Endothelial cell of umbilical vein (primary cell): Measurements from ENCODE around the gene HOXD4. TPM values are rescaled to one million over a fixed set of nuclear protein-coding genes. Genes with fewer than 3 reads are reported as not detected.

ENCODE experiments used
- BruUV-seq: library from RNA; stranded (reverse); fragments of 400-500 nt; replicated peaks from 2 replicates; lab custom pipeline; 2021; lab: Mats Ljungman, UMichigan
- CTCF ChIA-PET: fragments of 300-600, 350-600 bp; sonication (Branson Sonifier 250); formaldehyde crosslinking; loops from one replicate; lab custom pipeline; 2021; ENCODE audit warnings: antibody characterized with exemption, inconsistent platforms; lab: Charles Lee
- POLR2A ChIA-PET: fragments of 300-600, 350-600 bp; sonication (Branson Sonifier 250); formaldehyde crosslinking; loops from one replicate; lab custom pipeline; 2021; ENCODE audit warnings: antibody characterized with exemption, inconsistent platforms; lab: Charles Lee
- DNase-seq: peaks from one replicate; pipeline ENCODE4 v3.0.0-alpha.2; 2011; ENCODE audit warnings: low read depth, low spot score
- FAIRE-seq: peaks from 2 replicates; lab custom pipeline; 2011; peaks lifted over from hg19 to GRCh38; lab: Jason Lieb, UNC
- H2AFZ ChIP-seq: 2 replicates; pipeline ENCODE4 v1.6.0; 2012; ENCODE audit warnings: low read depth, low read length, control low read depth, inconsistent platforms
- H3K27ac ChIP-seq: 2 replicates; pipeline ENCODE4 v1.5.1; 2011; ENCODE audit warnings: low read depth, mild to moderate bottlenecking, control low read depth, low read length, moderate library complexity; ENCODE audit not compliant: insufficient read depth
- H3K27me3 ChIP-seq, 2 experiments: 2 replicates each; pipeline versions ENCODE4 v1.6.0 to v1.6.1; 2011; ENCODE audit warnings: low read length in 2 of 2, mixed read lengths in 1 of 2; ENCODE audit not compliant: control insufficient read depth in 2 of 2, insufficient read depth in 2 of 2
- H3K36me3 ChIP-seq, 2 experiments: 2 replicates in 1 of 2; 3 replicates in 1 of 2; pipeline ENCODE4 v1.5.1; 2011; ENCODE audit warnings: low read length in 2 of 2, mild to moderate bottlenecking in 1 of 2, moderate library complexity in 1 of 2; ENCODE audit not compliant: control insufficient read depth in 2 of 2, insufficient read depth in 2 of 2; ENCODE audit errors: extremely low read depth in 1 of 2
- H3K4me1 ChIP-seq: 3 replicates; pipeline ENCODE4 v1.5.1; 2011; ENCODE audit warnings: mild to moderate bottlenecking, low read length; ENCODE audit not compliant: control insufficient read depth, insufficient read depth; ENCODE audit errors: extremely low read depth
- H3K4me2 ChIP-seq: 2 replicates; pipeline ENCODE4 v1.6.1; 2011; ENCODE audit warnings: low read length, control low read depth, mixed read lengths; ENCODE audit not compliant: insufficient read depth
- H3K4me3 ChIP-seq, 3 experiments: fragments of 200-600 bp in 1 of 3; sonication (generic), shearing (Covaris generic) in 1 of 3; replicated peaks in 1 of 3; 2 replicates each; pipeline ENCODE4 v1.5.1; 2011 to 2016; ENCODE audit warnings: control low read depth in 3 of 3, low read length in 3 of 3, mild to moderate bottlenecking in 2 of 3, inconsistent platforms in 1 of 3, low read depth in 1 of 3, moderate library complexity in 1 of 3; ENCODE audit not compliant: insufficient read depth in 1 of 3
- H3K79me2 ChIP-seq: 2 replicates; pipeline ENCODE4 v1.6.0; 2012; ENCODE audit warnings: low read length, inconsistent platforms; ENCODE audit not compliant: control insufficient read depth, insufficient read depth
- H3K9ac ChIP-seq: replicated peaks from 2 replicates; pipeline ENCODE3; 2011; ENCODE audit warnings: low read length, control low read depth; ENCODE audit not compliant: insufficient read depth; ENCODE audit errors: extremely low read depth
- H3K9me1 ChIP-seq: replicated peaks from 3 replicates; pipeline ENCODE4 v1.6.0; 2011; ENCODE audit warnings: mild to moderate bottlenecking, low read length; ENCODE audit not compliant: control insufficient read depth, insufficient read depth; ENCODE audit errors: extremely low read depth
- H3K9me3 ChIP-seq: replicated peaks from 2 replicates; pipeline ENCODE4 v1.5.1; 2012; ENCODE audit warnings: low read length, inconsistent platforms; ENCODE audit not compliant: control insufficient read depth, insufficient read depth
- H4K20me1 ChIP-seq: replicated peaks from 2 replicates; pipeline ENCODE3; 2011; ENCODE audit warnings: mild to moderate bottlenecking, low read length; ENCODE audit not compliant: control insufficient read depth, insufficient read depth; ENCODE audit errors: extremely low read depth
- EZH2 ChIP-seq: IDR thresholded peaks from 2 replicates; pipeline ENCODE4 v1.6.1; 2012; ENCODE audit warnings: borderline replicate concordance, low read depth, mild to moderate bottlenecking, moderate library complexity, low read length, inconsistent platforms; ENCODE audit not compliant: severe bottlenecking
- FOS ChIP-seq: IDR thresholded peaks from 2 replicates; pipeline ENCODE4 v1.6.1; 2011; ENCODE audit warnings: mild to moderate bottlenecking, low read length, moderate library complexity, borderline replicate concordance; ENCODE audit not compliant: insufficient read depth
- GATA2 ChIP-seq: IDR thresholded peaks from 2 replicates; pipeline ENCODE4 v1.7.0; 2011; ENCODE audit warnings: low read depth, mild to moderate bottlenecking, moderate library complexity, mixed read lengths, low read length; ENCODE audit not compliant: insufficient read length, insufficient read depth
- JUN ChIP-seq: IDR thresholded peaks from 2 replicates; pipeline ENCODE4 v1.6.1; 2011; ENCODE audit warnings: borderline replicate concordance, low read depth; ENCODE audit not compliant: insufficient read length, insufficient read depth
- MYC ChIP-seq: IDR thresholded peaks from one replicate; pipeline ENCODE4 v1.6.1; 2011; ENCODE audit warnings: mild to moderate bottlenecking, low read depth, low read length
- POLR2A ChIP-seq: IDR thresholded peaks from 2 replicates; pipeline ENCODE4 v1.6.1; 2012; ENCODE audit warnings: low read depth, mild to moderate bottlenecking, control low read depth, low read length
- POLR2AphosphoS5 ChIP-seq: IDR thresholded peaks from 2 replicates; pipeline ENCODE4 v1.6.1; 2012; ENCODE audit warnings: low read depth, mild to moderate bottlenecking, control low read depth, low read length, moderate library complexity; ENCODE audit not compliant: insufficient read depth
- dilution Hi-C: fragments of 300-500 bp; cut with MboI; formaldehyde crosslinking; loops from one replicate; pipeline ENCODE4 v1.15.0; 2019; ENCODE audit warnings: low sequenced_read_pairs; ENCODE audit not compliant: extremely low pct_ligation_motif_present
- intact Hi-C: fragments of 100-400 bp; cut with micrococcal nuclease; formaldehyde crosslinking; loops from one replicate; pipeline ENCODE4 v1.10.0; 2022
- polyA plus RNA-seq, 4 experiments: library from polyadenylated mRNA; depleted of rRNA in 3 of 4; stranded (reverse) in 3 of 4; unstranded in 1 of 4; fragments of >200 nt; gene quantifications; 2 replicates each; pipeline versions ENCODE4 v1.2.1 to v1.2.3, GENCODE V29; 2011 to 2012; ENCODE audit warnings: missing spikeins in 1 of 4
- total RNA-seq: library from RNA; stranded (reverse); gene quantifications from 2 replicates; pipeline ENCODE4 v1.2.3, GENCODE V29; 2021
- TF ChIP-seq, protein P1 (sequence below), 2 donors: IDR thresholded peaks; 1 replicate in 1 of 2; 2 replicates in 1 of 2; pipeline ENCODE4 v1.5.1; 2011; ENCODE audit warnings: low read length in 2 of 2, mild to moderate bottlenecking in 2 of 2, moderate library complexity in 2 of 2, control low read depth in 1 of 2, inconsistent platforms in 1 of 2, low read depth in 1 of 2; ENCODE audit not compliant: insufficient read depth in 1 of 2; ENCODE audit errors: extremely low read depth in 1 of 2
- TF ChIP-seq, protein P2 (sequence below): IDR thresholded peaks from 2 replicates; pipeline ENCODE4 v1.6.1; 2011; ENCODE audit not compliant: insufficient read depth, insufficient read length

HOXD4 gene
- total and polyA plus RNA-seq, 2 donors (not counting 3 experiments of a cell fraction or from before 2014, with no cell fraction given) = 7.6 to 13.7 TPM

DNA sequence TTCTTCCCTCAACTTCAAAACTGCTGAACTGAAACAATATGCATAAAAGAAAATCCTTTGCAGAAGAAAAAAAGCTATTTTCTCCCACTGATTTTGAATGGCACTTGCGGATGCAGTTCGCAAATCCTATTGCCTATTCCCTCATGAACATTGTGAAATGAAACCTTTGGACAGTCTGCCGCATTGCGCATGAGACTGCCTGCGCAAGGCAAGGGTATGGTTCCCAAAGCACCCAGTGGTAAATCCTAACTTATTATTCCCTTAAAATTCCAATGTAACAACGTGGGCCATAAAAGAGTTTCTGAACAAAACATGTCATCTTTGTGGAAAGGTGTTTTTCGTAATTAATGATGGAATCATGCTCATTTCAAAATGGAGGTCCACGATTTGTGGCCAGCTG, 13.4 kb upstream of the HOXD4 start:
- TF ChIP-seq POLR2A (no peak), EZH2 (no peak), FOS (no peak), JUN (no peak), MYC (no peak), POLR2AphosphoS5 (no peak), GATA2 (no peak)
- TF ChIP-seq, protein P1, sequence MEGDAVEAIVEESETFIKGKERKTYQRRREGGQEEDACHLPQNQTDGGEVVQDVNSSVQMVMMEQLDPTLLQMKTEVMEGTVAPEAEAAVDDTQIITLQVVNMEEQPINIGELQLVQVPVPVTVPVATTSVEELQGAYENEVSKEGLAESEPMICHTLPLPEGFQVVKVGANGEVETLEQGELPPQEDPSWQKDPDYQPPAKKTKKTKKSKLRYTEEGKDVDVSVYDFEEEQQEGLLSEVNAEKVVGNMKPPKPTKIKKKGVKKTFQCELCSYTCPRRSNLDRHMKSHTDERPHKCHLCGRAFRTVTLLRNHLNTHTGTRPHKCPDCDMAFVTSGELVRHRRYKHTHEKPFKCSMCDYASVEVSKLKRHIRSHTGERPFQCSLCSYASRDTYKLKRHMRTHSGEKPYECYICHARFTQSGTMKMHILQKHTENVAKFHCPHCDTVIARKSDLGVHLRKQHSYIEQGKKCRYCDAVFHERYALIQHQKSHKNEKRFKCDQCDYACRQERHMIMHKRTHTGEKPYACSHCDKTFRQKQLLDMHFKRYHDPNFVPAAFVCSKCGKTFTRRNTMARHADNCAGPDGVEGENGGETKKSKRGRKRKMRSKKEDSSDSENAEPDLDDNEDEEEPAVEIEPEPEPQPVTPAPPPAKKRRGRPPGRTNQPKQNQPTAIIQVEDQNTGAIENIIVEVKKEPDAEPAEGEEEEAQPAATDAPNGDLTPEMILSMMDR (IDR thresholded peaks at IDR 0.05; ENCODE audit: extremely low read depth in 1 of 2, insufficient read depth in 1 of 2, low read depth in 1 of 2, low read length in 2 of 2) = no peak
- TF ChIP-seq, protein P2, sequence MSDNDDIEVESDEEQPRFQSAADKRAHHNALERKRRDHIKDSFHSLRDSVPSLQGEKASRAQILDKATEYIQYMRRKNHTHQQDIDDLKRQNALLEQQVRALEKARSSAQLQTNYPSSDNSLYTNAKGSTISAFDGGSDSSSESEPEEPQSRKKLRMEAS = no peak
- peaks cover 52% of the 10 kb centered on the region for H3K4me1 ChIP-seq
- peak overlapping the region; percentile 99 for H3K4me2 ChIP-seq
- H3K9me3 ChIP-seq = no peaks in the 10 kb centered on the region
- peak overlapping the region; percentile 66 for H3K9ac ChIP-seq
- ChIA-PET CTCF (interaction anchor here (3.1 to 9.3 kb wide), 6 partner anchors 9 to 516 kb away, joined by 8 to 338 read pairs (median 121); partner anchors contain the start of gene HOXD8), POLR2A (interaction anchor here (1.2 kb wide), 1 partner anchor 416 kb away, joined by 3 read pairs; no protein-coding TSS in a partner anchor)
- DNase-seq = peak; percentile 64
- peak; percentile 43 for FAIRE-seq
- H3K27me3 ChIP-seq = no peaks in the 10 kb centered on the region
- H3K4me3 ChIP-seq = peak overlapping the region; percentile 73 to 91 (median 86)
- peaks cover 61% of the 10 kb centered on the region for H3K79me2 ChIP-seq
- dilution Hi-C loops = loop anchor here (25.0 kb wide), 1 partner anchor 499 kb away; no protein-coding TSS in a partner anchor
- H3K36me3 ChIP-seq = no peaks in the 10 kb centered on the region
- peak overlapping the region; percentile 73 for H3K27ac ChIP-seq
- BruUV-seq = TSS peak; percentile 24
- intact Hi-C loops = loop anchor here (1.0 kb wide), 2 partner anchors 9 to 281 kb away; partner anchors contain the start of gene HOXD8
- no peaks in the 10 kb centered on the region for H3K9me1 ChIP-seq
- H2AFZ ChIP-seq = no peak overlapping the region
- H4K20me1 ChIP-seq = no peaks in the 10 kb centered on the region
